GM12873 (cell line): Measurements from ENCODE around the gene UNC79.

ENCODE experiments used
- CTCF ChIP-seq: IDR thresholded peaks from 2 replicates; pipeline ENCODE4 v1.5.1; 2012; ENCODE audit warnings: low read depth, mild to moderate bottlenecking, moderate library complexity, low read length, control low read depth; ENCODE audit not compliant: insufficient read depth; ENCODE audit errors: missing control alignments

UNC79 gene

DNA sequence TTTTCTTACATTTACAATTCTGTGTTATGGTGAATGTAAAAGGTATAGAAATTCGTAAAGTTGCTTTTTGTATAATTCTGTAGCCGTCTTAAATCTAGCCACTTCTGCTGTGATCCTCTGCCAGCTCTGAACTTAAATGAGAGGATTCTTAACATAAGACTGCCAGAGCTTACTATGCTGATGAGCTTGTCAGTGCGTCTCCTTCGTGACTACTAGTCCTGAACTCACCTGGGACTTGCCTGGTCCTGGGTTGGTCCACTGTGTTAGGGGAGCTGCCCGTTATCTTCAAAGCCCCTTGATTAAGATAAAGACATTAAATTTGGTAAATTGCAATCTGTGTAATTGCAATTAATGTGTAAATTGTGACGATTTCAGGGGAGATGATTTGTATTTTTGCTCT is 44.7 kb downstream of the UNC79 start:
- TF ChIP-seq CTCF, result no peak

DNA sequence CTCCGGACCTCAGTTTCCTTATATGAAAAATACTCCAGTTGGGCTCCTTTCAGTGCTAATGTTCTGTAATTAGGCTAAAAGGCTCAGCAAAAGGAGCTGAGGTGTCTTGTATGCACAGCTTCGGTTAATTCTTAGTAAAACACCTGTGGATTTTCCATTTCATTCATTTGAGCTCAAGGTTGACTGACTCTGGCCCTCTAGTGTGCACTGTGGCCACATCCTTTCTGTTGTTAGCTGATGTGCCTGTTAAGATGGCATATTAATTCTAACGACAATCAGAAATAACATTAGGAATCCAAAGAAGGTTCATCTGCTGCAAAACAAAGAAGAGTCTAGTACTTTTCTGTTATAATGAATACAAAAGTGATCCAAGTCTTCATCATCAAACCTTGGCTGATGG is 45.6 kb downstream of the UNC79 start:
- no peak for TF ChIP-seq CTCF

DNA sequence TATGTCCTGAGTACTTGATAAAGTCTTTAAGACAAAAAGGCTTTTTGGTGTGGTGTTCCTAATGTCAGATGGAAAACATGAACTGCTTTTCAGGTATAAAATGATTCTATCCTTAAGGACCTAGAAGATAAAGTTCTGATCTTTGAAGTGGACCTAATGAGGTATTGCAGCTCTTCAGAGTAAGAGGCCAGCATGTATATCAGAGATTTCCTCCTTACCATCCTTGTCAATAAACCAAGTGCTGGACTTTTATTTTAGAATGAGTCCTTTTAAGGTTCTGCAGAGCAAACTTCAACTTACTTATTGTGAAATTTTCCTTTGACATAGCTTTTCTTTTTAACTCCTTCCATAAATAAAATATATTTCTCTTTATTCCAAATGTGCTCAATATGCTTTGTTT is 50.1 kb downstream of the UNC79 start:
- no peak for TF ChIP-seq CTCF

DNA sequence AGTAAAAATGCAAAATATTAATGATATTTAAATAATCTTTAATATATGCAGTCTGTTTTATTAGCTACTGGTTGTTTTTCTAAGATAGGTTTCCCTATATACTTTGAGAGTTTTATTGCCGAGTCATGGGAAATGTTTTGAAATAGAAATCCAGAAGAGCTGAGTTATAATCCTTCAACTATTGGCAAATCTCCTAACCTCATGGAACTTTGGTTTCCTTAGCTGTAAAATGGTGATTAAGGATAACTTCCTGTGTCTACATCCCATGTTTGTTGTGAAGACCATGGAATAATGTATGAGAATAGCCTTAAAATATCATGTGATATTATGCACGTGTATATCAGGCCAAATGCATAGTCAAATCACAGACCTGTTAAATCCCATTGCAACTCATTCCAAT is 51.0 kb downstream of the UNC79 start:
- no peak for TF ChIP-seq CTCF

DNA sequence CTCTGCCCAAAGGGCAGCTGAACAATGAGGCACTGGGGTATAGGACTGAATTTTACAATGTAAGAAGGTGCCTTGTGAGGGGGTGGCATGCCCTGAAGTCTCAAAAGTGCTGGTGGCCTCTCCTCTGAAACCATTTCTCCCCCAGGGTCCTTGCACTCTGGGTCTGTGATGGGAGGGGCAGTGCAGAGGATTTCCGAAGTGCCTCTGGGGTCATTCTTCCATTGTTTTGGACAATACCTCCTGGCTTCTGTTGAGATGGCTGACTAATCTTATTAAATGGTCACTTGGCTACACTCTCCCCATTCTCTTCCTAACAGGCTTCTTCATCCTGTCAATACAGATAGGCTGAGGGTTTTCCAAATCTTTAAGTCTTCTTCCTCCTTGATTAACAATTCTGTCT is 59.3 kb downstream of the UNC79 start:
- TF ChIP-seq CTCF, result no peak

DNA sequence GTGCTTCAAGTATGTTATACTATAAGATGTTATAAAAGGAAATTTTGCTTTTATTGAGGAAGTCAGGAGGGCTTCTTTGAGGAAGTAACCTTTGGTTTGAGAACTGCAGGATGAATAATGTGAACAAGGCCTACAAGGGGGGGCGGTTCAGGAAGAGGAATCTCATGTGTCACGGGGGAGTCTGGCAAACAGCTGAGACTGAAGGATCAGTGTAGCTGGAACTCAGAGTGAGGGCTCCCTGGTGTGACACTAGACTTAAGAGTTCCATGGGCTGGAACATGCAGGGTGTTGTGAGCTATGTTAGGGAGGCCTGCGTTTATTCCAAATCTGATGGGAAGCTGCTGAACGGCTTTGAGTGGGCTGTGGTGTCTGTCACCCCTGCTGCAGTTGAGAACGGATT is 62.3 kb downstream of the UNC79 start:
- no peak for TF ChIP-seq CTCF

GRCh38 chr14:93496856-93497741 is 66.4 kb downstream of the UNC79 start:
- TF ChIP-seq CTCF, result no peak
